AG20443 (cell line): ENCODE data around the gene COX6B1.
A peak's percentile ranks its signal among the peaks of the same experiment; 100 is the strongest.
"Not testable (repeated sequence)": the region's sequence is repeated elsewhere in the genome, so short reads cannot be mapped to it uniquely, and the experiment has no call there.

Source experiments
- DNase-seq: peaks from one replicate; pipeline ENCODE4 v3.0.0; 2012; ENCODE audit warnings: low spot score, mixed read lengths

Gene COX6B1

GRCh38 chr19:35666251-35666913, 18.3 kb downstream of the COX6B1 start, which contains the start of gene UPK1A:
TSS of gene UPK1A (plus strand) at chr19:35666517. CDS start at chr19:35666813, 296 bp downstream.
- no peak for DNase-seq

- DNase-seq, result no peak
These were observed 21.4 kb downstream of the COX6B1 start for GRCh38 chr19:35669566-35669965.

- no peak for DNase-seq
These were observed 21.9 kb downstream of the COX6B1 start for GRCh38 chr19:35669974-35670373.

- no peak for DNase-seq
These were observed 22.6 kb downstream of the COX6B1 start for GRCh38 chr19:35670686-35671085.

GRCh38 chr19:35671818-35672217, 23.7 kb downstream of the COX6B1 start:
- no peak for DNase-seq

- peak; percentile 92 for DNase-seq
These were observed 25.1 kb downstream of the COX6B1 start for GRCh38 chr19:35673121-35673804.

GRCh38 chr19:35675589-35676140, 27.5 kb downstream of the COX6B1 start:
- no peak for DNase-seq

- peak; percentile 43 for DNase-seq
These were observed 41.7 kb downstream of the COX6B1 start for GRCh38 chr19:35689836-35690235.

- DNase-seq, result not testable (repeated sequence)
These were observed 43.0 kb downstream of the COX6B1 start for GRCh38 chr19:35691106-35691505.

GRCh38 chr19:35692010-35692409, 43.9 kb downstream of the COX6B1 start:
- DNase-seq, result no peak

GRCh38 chr19:35693422-35693821, 45.3 kb downstream of the COX6B1 start:
- no peak for DNase-seq

- DNase-seq, result peak; percentile 92
These were observed 45.9 kb downstream of the COX6B1 start for GRCh38 chr19:35693835-35694599.

GRCh38 chr19:35695895-35696422, 47.8 kb downstream of the COX6B1 start:
- DNase-seq, result no peak

GRCh38 chr19:35696835-35697234, 48.7 kb downstream of the COX6B1 start:
- DNase-seq, result no peak

GRCh38 chr19:35702223-35703012, 54.3 kb downstream of the COX6B1 start:
- peak; percentile 96 for DNase-seq

- DNase-seq, result no peak
These were observed 55.2 kb downstream of the COX6B1 start for GRCh38 chr19:35703343-35703742.

GRCh38 chr19:35704218-35704617, 56.1 kb downstream of the COX6B1 start, which contains the start of gene ZBTB32:
TSS of gene ZBTB32 (plus strand) at chr19:35704558. CDS start at chr19:35714627, 10,069 bp downstream.
- peak; percentile 75 for DNase-seq
